NT2/D1 (cell line): ENCODE measurements around the gene CSAG2.
"Not testable (repeated sequence)": the region's sequence is repeated elsewhere in the genome, so short reads cannot be mapped to it uniquely, and the experiment has no call there.

Experiments
- SUZ12 ChIP-seq: IDR thresholded peaks from 2 replicates; pipeline ENCODE4 v1.6.1; 2011; ENCODE audit not compliant: insufficient read length, insufficient read depth; ENCODE audit errors: extremely low read depth
- ZNF274 ChIP-seq: IDR thresholded peaks from 2 replicates; pipeline ENCODE4 v1.6.1; 2011; ENCODE audit warnings: mild to moderate bottlenecking, low read depth, low read length

- not testable (repeated sequence) for TF ChIP-seq SUZ12, ZNF274
These were observed 10.8 kb downstream of the CSAG2 start, which contains the start of gene MAGEA3 for GRCh38 chrX:152697952-152698931.
